GM21717 (cell line): ENCODE results near the gene SET.
A peak's percentile ranks its signal among the peaks of the same experiment; 100 is the strongest.
"Not testable (repeated sequence)": the region's sequence is repeated elsewhere in the genome, so short reads cannot be mapped to it uniquely, and the experiment has no call there.

Experiments
- ATAC-seq: cut with Tn5 transposase; IDR thresholded peaks from one replicate; pipeline ENCODE4 v1.9.1; 2021; ENCODE audit warnings: mild to moderate bottlenecking, moderate library complexity; ENCODE audit not compliant: unreplicated experiment

Gene SET

DNA sequence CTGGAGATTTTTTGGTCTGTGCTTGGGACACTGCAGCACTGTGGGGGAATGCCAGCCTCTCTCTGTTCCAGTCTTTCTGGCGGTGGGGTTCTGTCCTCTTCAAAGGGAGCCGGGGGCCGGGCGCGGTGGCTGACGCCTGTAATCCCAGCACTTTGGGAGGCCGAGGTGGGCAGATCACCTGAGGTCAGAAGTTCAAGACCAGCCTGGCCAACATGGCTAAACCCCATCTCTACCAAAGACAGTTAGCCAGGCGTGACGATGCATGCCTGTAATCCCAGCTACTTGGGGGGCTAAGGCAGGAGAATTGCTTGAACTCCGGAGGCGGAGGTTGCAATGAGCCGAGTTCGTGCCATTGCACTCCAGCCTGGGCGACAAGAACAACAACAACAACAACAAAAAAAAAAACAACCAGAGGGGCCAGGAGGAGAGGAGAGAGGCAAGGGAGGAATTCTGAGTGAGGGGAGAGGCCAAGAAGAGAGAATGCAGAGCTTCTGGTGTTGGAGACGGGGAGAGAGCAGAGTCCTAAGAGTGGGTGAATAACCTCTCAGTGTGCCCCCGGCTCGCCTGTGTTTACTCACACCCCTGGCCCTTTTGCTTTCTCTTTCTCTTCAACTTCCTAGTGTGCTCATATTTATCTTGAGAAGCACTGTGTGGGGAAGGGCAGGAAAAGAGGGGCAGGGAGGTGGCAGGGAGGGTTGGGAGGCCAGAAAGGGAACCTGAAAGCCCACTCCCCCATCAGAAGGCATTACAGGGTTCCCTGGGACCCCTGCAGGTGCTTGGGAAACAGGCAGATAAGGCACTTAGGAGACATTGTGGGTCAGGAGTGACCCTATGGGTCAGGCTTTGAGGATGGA lies 3.2 kb upstream of the SET start:
- no peak for ATAC-seq

GRCh38 chr9:128687453-128687852 lies 1.6 kb upstream of the SET start:
- ATAC-seq, result no peak

DNA sequence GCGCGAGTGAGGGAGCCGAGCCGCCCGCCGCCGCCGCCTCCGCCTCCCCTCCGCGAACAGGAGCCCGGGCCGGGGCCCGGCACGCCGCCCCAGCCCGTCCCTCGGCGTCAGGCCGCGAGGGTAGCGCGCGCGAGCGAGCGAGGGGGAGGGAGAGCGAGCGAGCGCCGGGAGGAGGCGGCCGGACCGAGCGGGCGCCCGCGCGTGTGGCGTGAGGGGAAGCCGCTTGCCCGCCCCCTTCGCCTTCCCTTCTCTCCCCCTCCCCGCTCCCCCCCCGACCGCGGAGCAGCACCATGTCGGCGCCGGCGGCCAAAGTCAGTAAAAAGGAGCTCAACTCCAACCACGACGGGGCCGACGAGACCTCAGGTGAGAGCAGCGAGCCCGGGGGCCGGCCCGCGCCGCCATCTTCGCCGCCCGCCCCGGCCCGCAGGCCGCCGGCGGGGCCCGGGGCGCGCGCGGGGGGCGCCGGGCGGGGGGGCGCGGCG lies 312 bp downstream of the SET start:
- peak; percentile 6 for ATAC-seq

GRCh38 chr9:128689820-128690683 lies 1.0 kb downstream of the SET start:
- ATAC-seq, result peak; percentile 3

DNA sequence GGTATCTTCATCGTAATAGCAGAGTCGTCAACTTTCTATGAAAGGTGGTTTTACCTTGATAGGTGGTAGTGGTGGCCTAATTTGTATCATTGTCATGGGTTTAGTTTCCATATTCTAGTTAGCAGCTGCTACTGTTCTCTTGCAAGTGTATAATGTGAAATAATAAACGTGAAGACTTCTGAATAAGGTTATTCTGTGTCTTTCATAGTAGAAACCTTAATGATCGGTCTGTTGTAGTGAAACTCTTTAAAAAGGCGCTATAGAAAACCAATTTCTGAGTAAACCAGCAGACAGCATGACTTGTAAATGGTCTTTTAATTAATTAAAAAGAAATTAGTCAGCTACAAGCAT lies 1.6 kb downstream of the SET start:
- no peak for ATAC-seq

GRCh38 chr9:128693738-128694137 lies 4.7 kb downstream of the SET start:
- ATAC-seq, result not testable (repeated sequence)

DNA sequence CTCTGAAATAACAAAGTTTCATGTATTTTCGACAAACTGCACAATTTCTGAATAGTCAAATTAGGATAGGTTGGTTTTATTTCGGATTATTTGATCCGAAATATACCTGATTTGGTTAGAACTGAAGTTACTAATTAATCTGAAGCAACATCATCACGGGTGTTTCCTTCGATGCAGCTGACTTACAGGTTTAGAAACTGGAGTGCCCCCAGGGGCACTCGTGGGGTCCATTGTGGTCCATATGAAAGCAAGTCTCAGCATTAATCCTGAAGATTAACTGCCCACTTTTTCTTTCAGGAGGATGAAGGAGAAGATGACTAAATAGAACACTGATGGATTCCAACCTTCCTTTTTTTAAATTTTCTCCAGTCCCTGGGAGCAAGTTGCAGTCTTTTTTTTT lies 5.3 kb downstream of the SET start:
- ATAC-seq, result no peak

- ATAC-seq, result no peak
Measured at GRCh38 chr9:128696923-128697707, 8.1 kb downstream of the SET start.

GRCh38 chr9:128699096-128699795 lies 10.2 kb downstream of the SET start:
- ATAC-seq, result not testable (repeated sequence)

GRCh38 chr9:128701227-128701854 lies 12.3 kb downstream of the SET start:
- ATAC-seq, result no peak

- peak; percentile 59 for ATAC-seq
Measured at GRCh38 chr9:128702445-128702948, 13.5 kb downstream of the SET start, which contains the start of gene PKN3. TSS of gene PKN3 (plus strand) at chr9:128702503. CDS start at chr9:128702916, 413 bp downstream.

- no peak for ATAC-seq
Measured at GRCh38 chr9:128702949-128703615, 14.1 kb downstream of the SET start.

DNA sequence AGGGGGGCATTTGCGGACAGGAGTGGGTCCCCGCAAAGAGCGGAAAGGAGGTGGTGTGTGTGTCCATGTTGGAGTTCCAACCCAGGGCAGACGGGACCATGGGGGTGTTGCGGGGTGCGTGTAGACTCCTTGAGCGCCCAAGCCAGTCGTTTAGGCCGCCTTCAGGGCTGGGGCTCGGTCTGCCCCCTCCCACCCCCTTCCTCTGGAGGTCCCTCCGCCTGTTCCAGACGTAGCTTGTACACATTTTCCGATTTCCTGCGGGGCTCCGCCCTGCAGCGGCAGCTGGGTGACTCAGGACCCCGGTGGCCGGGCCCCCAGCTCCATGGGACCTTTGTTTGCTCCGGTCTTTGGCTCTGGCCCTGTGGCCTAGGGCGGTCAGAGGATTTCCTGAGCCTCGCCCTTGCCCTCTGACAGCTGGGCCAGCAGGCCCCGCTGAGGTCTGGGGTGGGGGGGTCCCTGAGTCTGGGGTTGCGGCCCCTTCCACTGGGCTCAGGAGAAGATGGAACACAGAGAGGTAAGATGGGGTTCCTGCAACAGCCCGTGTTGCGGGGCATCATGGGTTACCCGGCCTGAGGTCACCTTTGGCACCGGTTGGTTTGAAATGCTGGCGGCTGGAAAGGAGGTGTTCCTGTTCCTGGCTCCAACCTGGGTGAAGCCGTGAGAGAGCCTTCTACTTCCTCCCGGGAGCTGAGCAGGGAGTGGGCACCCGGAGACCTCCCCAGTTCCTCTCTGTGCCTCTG lies 14.8 kb downstream of the SET start:
- ATAC-seq, result no peak

DNA sequence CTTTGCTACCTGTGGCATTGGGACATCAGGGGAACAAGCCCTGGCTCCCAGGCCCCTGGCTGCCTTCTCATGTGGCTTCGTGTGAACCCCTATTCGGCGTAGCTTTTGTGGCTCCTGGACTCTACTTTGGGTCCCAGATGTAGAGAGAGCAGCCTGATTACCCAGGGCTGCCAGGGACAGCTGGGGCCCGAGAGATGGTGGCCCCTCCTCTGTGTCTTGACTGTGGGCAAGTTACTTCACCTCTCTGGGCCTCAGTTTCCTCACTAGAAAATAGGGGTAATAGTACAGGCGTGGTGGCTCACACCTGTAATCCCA lies 15.3 kb downstream of the SET start:
- ATAC-seq, result no peak

GRCh38 chr9:128705051-128705965 lies 16.3 kb downstream of the SET start:
- no peak for ATAC-seq

DNA sequence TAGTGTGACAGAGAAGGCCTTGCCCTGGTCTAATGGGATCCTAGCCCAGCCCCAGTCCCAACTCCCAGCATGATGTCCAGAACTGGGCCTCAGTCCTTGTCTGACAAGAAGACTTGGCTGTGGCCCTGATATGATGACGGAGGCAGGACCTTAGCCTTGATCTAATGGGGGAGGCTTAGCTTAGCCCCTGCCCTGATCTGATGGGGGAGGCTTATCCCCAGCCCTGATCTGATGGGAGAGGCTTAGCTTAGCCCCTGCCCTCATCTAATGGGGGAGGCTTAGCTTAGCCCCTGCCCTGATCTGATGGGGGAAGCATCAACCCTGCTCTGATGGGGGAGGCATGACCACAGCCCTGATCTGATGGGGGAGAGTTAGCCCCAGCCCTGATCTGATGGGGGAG lies 17.0 kb downstream of the SET start:
- ATAC-seq, result no peak

GRCh38 chr9:128706671-128707381 lies 17.8 kb downstream of the SET start:
- ATAC-seq, result no peak
